Gastrocnemius medialis (tissue), 4 donors: Measurements from ENCODE around the gene LRRC27. TPM values are rescaled to one million over a fixed set of nuclear protein-coding genes. Genes with fewer than 3 reads are reported as not detected.

Experiments used
- ATAC-seq, 2 donors: fragments of 150-250 bp; one replicate each; pipeline ENCODE4 v1.9.1; 2016
- DNase-seq, 2 donors: peaks; one replicate each; pipeline ENCODE4 v3.0.0-alpha.2; 2019
- H3K27ac ChIP-seq, 4 donors: fragments of 200-600 bp; sonication (generic); 1 replicate in 1 of 4; 2 replicates in 3 of 4; pipeline ENCODE4 v1.5.1; 2016 to 2018; ENCODE audit warnings: mild to moderate bottlenecking in 2 of 4, moderate library complexity in 1 of 4
- H3K27me3 ChIP-seq, 3 donors: fragments of 200-600 bp; sonication (generic) in 2 of 3; 1 replicate in 1 of 3; 2 replicates in 2 of 3; pipeline versions ENCODE4 v1.5.1 to v1.6.0; 2016 to 2019; ENCODE audit warnings: mild to moderate bottlenecking in 1 of 3, moderate library complexity in 1 of 3
- H3K36me3 ChIP-seq, 2 donors: fragments of 200-600 bp; sonication (generic) in 1 of 2; one replicate each; pipeline ENCODE4 v1.5.1; 2017 to 2018
- H3K4me1 ChIP-seq, 2 donors: fragments of 200-600 bp; sonication (generic) in 1 of 2; one replicate each; pipeline ENCODE4 v1.5.1; 2016 to 2017; ENCODE audit warnings: mild to moderate bottlenecking in 2 of 2
- H3K4me3 ChIP-seq, 4 donors: fragments of 200-600 bp; sonication (generic) in 3 of 4; 1 replicate in 1 of 4; 2 replicates in 3 of 4; pipeline ENCODE4 v1.5.1; 2016 to 2019; ENCODE audit warnings: mild to moderate bottlenecking in 2 of 4
- H3K9me3 ChIP-seq, 3 donors: fragments of 200-600 bp; sonication (generic) in 2 of 3; 1 replicate in 1 of 3; 2 replicates in 2 of 3; pipeline ENCODE4 v1.5.1; 2016 to 2019
- POLR2A ChIP-seq, 2 donors: fragments of 450-650 bp; IDR thresholded peaks; one replicate each; pipeline ENCODE4 v1.6.1; 2017; ENCODE audit warnings: antibody characterized with exemption in 2 of 2, mild to moderate bottlenecking in 2 of 2, moderate library complexity in 2 of 2
- in situ Hi-C, 4 donors: fragments of 200-750 bp; cut with MboI; loops; one replicate each; pipeline versions ENCODE4 v1.15.0 to v1.8.0; 2017; ENCODE audit warnings: low sequenced_read_pairs in 4 of 4
- intact Hi-C: fragments of 100-400 bp; cut with DNase I; formaldehyde crosslinking; loops from one replicate; pipeline ENCODE4 v1.15.1; 2023; ENCODE audit warnings: low total_unique reads
- total RNA-seq, 4 donors: library from RNA; depleted of rRNA; stranded (reverse); fragments of >200 nt; gene quantifications; one replicate each; pipeline versions ENCODE4 v1.1.0 to v1.2.3, GENCODE V29; 2016
- TF ChIP-seq, protein P1 (sequence below), 5 experiments: fragments of 450-650 bp in 3 of 5; fragments of 200-600 bp in 2 of 5; sonication (generic) in 2 of 5; IDR thresholded peaks in 4 of 5; conservative IDR thresholded peaks in 1 of 5; 1 replicate in 4 of 5; 2 replicates in 1 of 5; pipeline ENCODE4 v1.5.1; 2016 to 2019; ENCODE audit warnings: antibody characterized with exemption in 5 of 5, mild to moderate bottlenecking in 3 of 5, moderate library complexity in 3 of 5

The LRRC27 gene
- total RNA-seq, 4 donors from 2014 or later = 1.0 to 7.0 (median 4.1) TPM

DNA sequence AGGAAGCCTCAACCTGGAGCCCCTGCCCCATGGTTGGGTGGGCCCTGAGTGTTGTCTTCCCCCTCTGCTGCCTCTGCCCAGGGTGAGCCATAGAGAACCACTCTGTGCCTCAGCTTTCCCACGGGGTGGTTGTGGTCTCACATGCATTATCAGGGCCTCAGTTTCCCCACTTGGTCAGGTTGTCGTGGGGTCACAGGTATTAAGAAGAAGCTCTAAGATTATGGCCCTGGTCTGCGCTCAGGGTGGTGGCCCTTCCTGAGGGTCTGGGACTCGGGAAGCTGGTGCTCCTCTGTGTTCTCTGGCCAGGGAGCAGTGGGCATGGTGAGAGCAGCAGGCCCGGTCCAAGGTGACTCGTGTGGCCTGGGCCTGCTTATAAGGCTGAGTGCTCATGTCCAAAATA, 17.8 kb downstream of the LRRC27 start:
- no peaks in the 10 kb centered on the region for H3K4me1 ChIP-seq
- H3K36me3 ChIP-seq = peaks cover 0 to 3% of the 10 kb centered on the region in 2 donors
- DNase-seq (no peak), ATAC-seq (no peak)
- H3K27me3 ChIP-seq = no peaks in the 10 kb centered on the region
- TF ChIP-seq POLR2A (IDR thresholded peaks at IDR 0.05) = no peak
- TF ChIP-seq, protein P1, sequence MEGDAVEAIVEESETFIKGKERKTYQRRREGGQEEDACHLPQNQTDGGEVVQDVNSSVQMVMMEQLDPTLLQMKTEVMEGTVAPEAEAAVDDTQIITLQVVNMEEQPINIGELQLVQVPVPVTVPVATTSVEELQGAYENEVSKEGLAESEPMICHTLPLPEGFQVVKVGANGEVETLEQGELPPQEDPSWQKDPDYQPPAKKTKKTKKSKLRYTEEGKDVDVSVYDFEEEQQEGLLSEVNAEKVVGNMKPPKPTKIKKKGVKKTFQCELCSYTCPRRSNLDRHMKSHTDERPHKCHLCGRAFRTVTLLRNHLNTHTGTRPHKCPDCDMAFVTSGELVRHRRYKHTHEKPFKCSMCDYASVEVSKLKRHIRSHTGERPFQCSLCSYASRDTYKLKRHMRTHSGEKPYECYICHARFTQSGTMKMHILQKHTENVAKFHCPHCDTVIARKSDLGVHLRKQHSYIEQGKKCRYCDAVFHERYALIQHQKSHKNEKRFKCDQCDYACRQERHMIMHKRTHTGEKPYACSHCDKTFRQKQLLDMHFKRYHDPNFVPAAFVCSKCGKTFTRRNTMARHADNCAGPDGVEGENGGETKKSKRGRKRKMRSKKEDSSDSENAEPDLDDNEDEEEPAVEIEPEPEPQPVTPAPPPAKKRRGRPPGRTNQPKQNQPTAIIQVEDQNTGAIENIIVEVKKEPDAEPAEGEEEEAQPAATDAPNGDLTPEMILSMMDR (IDR thresholded peaks at IDR 0.05 in 4 of 5, conservative IDR thresholded peaks at IDR 0.05 in 1 of 5) = no peak
- H3K9me3 ChIP-seq = no peaks in the 10 kb centered on the region
- in situ Hi-C loops (loop anchor here (5.0 to 10.0 kb wide), 2 partner anchors 122 to 125 kb away; no protein-coding TSS in a partner anchor), intact Hi-C loops (no loop called here)
- H3K27ac ChIP-seq = no peak overlapping the region
- H3K4me3 ChIP-seq = no peak overlapping the region

DNA sequence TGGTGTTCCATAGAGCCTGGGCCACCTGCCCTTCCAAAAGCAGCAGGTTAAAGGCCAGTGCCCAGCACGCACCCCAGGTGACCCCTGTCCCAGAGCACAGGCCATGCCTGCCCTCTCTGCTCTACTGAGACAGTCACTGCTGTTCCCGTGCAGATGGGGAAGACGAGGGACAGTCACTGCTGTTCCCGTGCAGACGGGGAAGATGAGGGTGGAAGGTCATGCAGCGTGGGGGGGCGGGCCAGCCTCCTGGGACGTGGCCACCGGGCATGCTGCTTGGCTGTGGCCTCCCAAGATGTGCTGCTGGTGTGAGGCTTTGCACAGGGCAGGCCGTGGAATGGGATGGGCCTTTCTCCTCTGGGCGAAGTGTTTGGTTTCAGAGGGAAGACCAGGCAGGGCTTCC, 18.4 kb downstream of the LRRC27 start:
- Histone ChIP-seq H3K9me3 (no peaks in the 10 kb centered on the region), H3K4me1 (no peaks in the 10 kb centered on the region), H3K4me3 (no peak overlapping the region), H3K27me3 (no peaks in the 10 kb centered on the region), H3K36me3 (no peaks in the 10 kb centered on the region), H3K27ac (no peak overlapping the region)
- ATAC-seq = no peak
- no peak for DNase-seq
- in situ Hi-C loops (no loop called here), intact Hi-C loops (no loop called here)
- no peak for TF ChIP-seq POLR2A (IDR thresholded peaks at IDR 0.05)
- TF ChIP-seq, protein P1 (IDR thresholded peaks at IDR 0.05 in 4 of 5, conservative IDR thresholded peaks at IDR 0.05 in 1 of 5) = no peak

DNA sequence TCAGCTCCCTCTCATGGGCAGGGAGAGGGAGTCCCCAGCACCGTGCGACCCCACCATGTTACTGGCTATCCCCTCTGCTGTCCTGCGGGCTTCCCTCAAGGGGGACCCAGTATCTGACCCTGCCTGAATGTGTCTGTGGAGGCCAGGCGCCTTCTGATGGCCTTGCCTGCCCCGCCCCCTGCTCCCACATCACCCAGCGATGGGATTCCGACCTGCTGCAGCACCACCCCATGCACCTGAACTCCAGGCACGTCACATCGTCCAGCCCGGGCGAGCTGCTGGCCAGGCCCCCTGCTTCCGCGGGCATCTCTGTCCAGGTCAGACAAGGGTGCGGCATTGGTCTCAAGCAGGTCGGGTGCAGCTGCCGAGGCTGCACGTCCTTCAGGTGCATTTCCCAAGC, 19.0 kb downstream of the LRRC27 start:
- Histone ChIP-seq H3K27ac (no peak overlapping the region), H3K4me3 (no peak overlapping the region), H3K36me3 (no peaks in the 10 kb centered on the region), H3K9me3 (no peaks in the 10 kb centered on the region), H3K27me3 (no peaks in the 10 kb centered on the region), H3K4me1 (no peaks in the 10 kb centered on the region)
- TF ChIP-seq, protein P1 (IDR thresholded peaks at IDR 0.05 in 4 of 5, conservative IDR thresholded peaks at IDR 0.05 in 1 of 5) = no peak
- TF ChIP-seq POLR2A (IDR thresholded peaks at IDR 0.05) = no peak
- intact Hi-C loops = no loop called here
- in situ Hi-C loops = no loop called here
- ATAC-seq = no peak
- DNase-seq = no peak

DNA sequence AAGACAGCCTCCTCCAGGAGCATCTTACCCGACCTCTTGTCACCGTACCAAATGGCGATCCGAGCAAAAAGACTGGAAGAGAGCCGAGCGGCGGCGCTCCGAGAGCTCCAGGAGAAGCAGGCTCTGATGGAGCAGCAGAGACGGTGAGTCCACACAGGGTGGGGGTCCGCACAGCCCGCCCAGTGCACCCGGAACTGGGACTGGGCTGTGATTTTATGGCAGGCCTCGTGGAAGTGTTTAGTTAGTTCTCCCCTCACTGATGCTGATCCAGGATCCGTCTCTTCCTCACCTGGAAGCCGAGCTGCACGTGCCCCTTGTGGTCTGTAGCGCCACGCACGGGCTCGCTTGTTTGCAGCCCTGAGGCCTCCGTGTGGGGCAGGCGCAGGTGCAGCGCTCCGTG, 19.6 kb downstream of the LRRC27 start:
- H3K4me1 ChIP-seq = no peaks in the 10 kb centered on the region
- no peaks in the 10 kb centered on the region for H3K36me3 ChIP-seq
- H3K27ac ChIP-seq = no peak overlapping the region
- ATAC-seq (no peak), DNase-seq (no peak)
- intact Hi-C loops (loop anchor here (1.0 kb wide), 1 partner anchor 128 kb away; no protein-coding TSS in a partner anchor), in situ Hi-C loops (no loop called here)
- no peaks in the 10 kb centered on the region for H3K9me3 ChIP-seq
- TF ChIP-seq, protein P1 (IDR thresholded peaks at IDR 0.05 in 4 of 5, conservative IDR thresholded peaks at IDR 0.05 in 1 of 5) = no peak
- TF ChIP-seq POLR2A (IDR thresholded peaks at IDR 0.05) = no peak
- no peaks in the 10 kb centered on the region for H3K27me3 ChIP-seq
- no peak overlapping the region for H3K4me3 ChIP-seq
